ENCODE data around the gene FBXL22. TPM values are rescaled to one million over a fixed set of nuclear protein-coding genes. Genes with fewer than 3 reads are reported as not detected.

Gene FBXL22
- total and polyA plus RNA-seq, 2 of the 4 experiments (the other 2 are of a cell fraction), result 0.36 to 1.3 TPM

- H3K56ac ChIP-seq (ENCODE audit: extremely low read depth, insufficient read depth, low read length), result no peak overlapping the region
- POLR2A ChIA-PET (ENCODE audit: unreplicated experiment), result no interaction called here
- H2BK120ac ChIP-seq (ENCODE audit: low read depth, low read length), result no peak overlapping the region
- no peak overlapping the region for H3K4me3 ChIP-seq (ENCODE audit: insufficient read depth, low read depth, low read length)
- WGBS, 2 experiments (ENCODE audit: extremely low coverage in 2 of 2, insufficient read length in 1 of 2), result no CpG with 5 or more reads among the region's 6 CpGs
- H3K4ac ChIP-seq (ENCODE audit: low read depth, low read length), result peak overlapping the region; percentile 41
- ATAC-seq (ENCODE audit: low read depth) (peak; percentile 98), DNase-seq (peak; percentile 82)
- H3K9me1 ChIP-seq (ENCODE audit: insufficient read depth, low read length), result peaks cover 2% of the 10 kb centered on the region; the same call in 1 of the 2 replicates
- in situ Hi-C loops (cut with MboI; ENCODE audit: low sequenced_read_pairs), result no loop called here
- CTCF ChIA-PET, result interaction anchor here (0.6 to 1.3 kb wide), 12 partner anchors 10 to 489 kb away, joined by 3 to 6 read pairs (median 3); no protein-coding TSS in a partner anchor
- no TSS peak for BruUV-seq (replicated peaks)
- peak overlapping the region; percentile 6 for H3K14ac ChIP-seq (replicated peaks; ENCODE audit: low read depth, low read length)
- H2BK20ac ChIP-seq (ENCODE audit: low read depth, low read length), result no peak overlapping the region; the same call in 1 of the 2 replicates
- H4K8ac ChIP-seq (ENCODE audit: low read depth in 2 of 2, low read length in 2 of 2), result peak overlapping the region in 1 of 2 experiments; percentile 50; a peak in 1 of 4 replicates
- H4K5ac ChIP-seq (ENCODE audit: low read depth, low read length), result no peak overlapping the region
- peaks cover 6% of the 10 kb centered on the region; the same call in 1 of the 2 replicates for H4K20me1 ChIP-seq (ENCODE audit: insufficient read depth, low read length)
- H3K27ac ChIP-seq (ENCODE audit: insufficient read depth, low read length), result peak overlapping the region; percentile 23; the same call in 1 of the 2 replicates
- peak overlapping the region; percentile 48 for H2AK9ac ChIP-seq (replicated peaks; ENCODE audit: low read depth, low read length, poor library complexity)
- intact Hi-C loops (cut with micrococcal nuclease), result loop anchor here (1.0 to 5.0 kb wide), 2 partner anchors 282 to 457 kb away; no protein-coding TSS in a partner anchor
- no peak overlapping the region; the same call in 1 of the 2 replicates for H3K4me2 ChIP-seq (ENCODE audit: low read depth, low read length)
- dilution Hi-C loops (cut with HindIII; ENCODE audit: low sequenced_read_pairs, unreplicated experiment), result no loop called here
- no peak overlapping the region for H2AK5ac ChIP-seq (ENCODE audit: low read depth, low read length)
- no peaks in the 10 kb centered on the region for H3K79me1 ChIP-seq (ENCODE audit: low read depth in 1 of 2, low read length in 2 of 2)
- H3K23ac ChIP-seq (ENCODE audit: low read depth, low read length), result no peak overlapping the region
- no peaks in the 10 kb centered on the region for H3K9me3 ChIP-seq (ENCODE audit: control insufficient read depth, insufficient read depth, low read length)
- peaks cover 5% of the 10 kb centered on the region; the same call in 1 of the 2 replicates for H3K4me1 ChIP-seq (ENCODE audit: control insufficient read depth, insufficient read depth, low read length)
- H2AFZ ChIP-seq (replicated peaks; ENCODE audit: low read length, poor library complexity), result peak overlapping the region; percentile 16
- H2BK5ac ChIP-seq (ENCODE audit: low read depth, low read length, poor library complexity, severe bottlenecking), result no peak overlapping the region
- peak overlapping the region; percentile 9; the same call in 1 of the 2 replicates for H3K9ac ChIP-seq (ENCODE audit: low read depth, low read length)
- no peaks in the 10 kb centered on the region for H3K27me3 ChIP-seq (ENCODE audit: control insufficient read depth, insufficient read depth, low read length)
- peaks cover 29% of the 10 kb centered on the region for H3K36me3 ChIP-seq (ENCODE audit: control insufficient read depth, insufficient read depth, low read length)
- H3K18ac ChIP-seq (ENCODE audit: low read depth, low read length), result no peak overlapping the region
- H2BK15ac ChIP-seq (ENCODE audit: low read depth, low read length), result no peak overlapping the region
- H4K91ac ChIP-seq (ENCODE audit: insufficient read depth, low read depth, low read length), result no peak overlapping the region
- no peak for TF ChIP-seq BHLHE40 (IDR thresholded peaks at IDR 0.05; ENCODE audit: low read depth, low read length)
- TF ChIP-seq NFE2L2 (IDR thresholded peaks at IDR 0.05; ENCODE audit: low read depth, low read length), result peak; percentile 50; the same call in 1 of the 2 replicates
- no peak for TF ChIP-seq POLR2A (IDR thresholded peaks at IDR 0.05; ENCODE audit: low read depth, low read length)
- no peak for TF ChIP-seq CEBPB (IDR thresholded peaks at IDR 0.05; ENCODE audit: low read depth, low read length)
- peak; percentile 86 for TF ChIP-seq CTCF (conservative IDR thresholded peaks at IDR 0.05; ENCODE audit: low read depth, low read length)
- no peak for TF ChIP-seq RCOR1 (IDR thresholded peaks at IDR 0.05; ENCODE audit: insufficient replicate concordance, low read length)
- TF ChIP-seq RFX5 (IDR thresholded peaks at IDR 0.05; ENCODE audit: low read depth, low read length), result no peak
- TF ChIP-seq ELK1 (IDR thresholded peaks at IDR 0.05; ENCODE audit: borderline replicate concordance, low read depth, low read length), result no peak
- peak; percentile 72 for TF ChIP-seq SMC3 (IDR thresholded peaks at IDR 0.05; ENCODE audit: low read depth, low read length)
- peak; percentile 19; the same call in 1 of the 2 replicates for TF ChIP-seq MXI1 (IDR thresholded peaks at IDR 0.05; ENCODE audit: borderline replicate concordance, low read depth, low read length)
- TF ChIP-seq MAFK (IDR thresholded peaks at IDR 0.05; ENCODE audit: low read depth, low read length), result peak; percentile 25; the same call in 1 of the 2 replicates
- no peak; the same call in 1 of the 2 replicates for TF ChIP-seq CHD1 (IDR thresholded peaks at IDR 0.05; ENCODE audit: low read depth, low read length)
- TF ChIP-seq RAD21 (IDR thresholded peaks at IDR 0.05; ENCODE audit: low read length), result peak; percentile 83
- TF ChIP-seq MAZ (IDR thresholded peaks at IDR 0.05; ENCODE audit: borderline replicate concordance, low read depth, low read length), result no peak
These were observed 13.1 kb downstream of the FBXL22 start for GRCh38 chr15:63610209-63610841.

Measured in IMR-90 (cell line).